Globus pallidus (tissue), 1 donor: ENCODE data around the gene CHN2.

Experiments
- DNase-seq: peaks from one replicate; pipeline ENCODE4 v3.0.0-alpha.2; 2015; ENCODE audit warnings: low spot score

CHN2 gene

GRCh38 chr7:29405891-29406290 lies 211.3 kb downstream of the CHN2 start:
- no peak for DNase-seq

- no peak for DNase-seq
Observed at GRCh38 chr7:29406366-29406765, 211.8 kb downstream of the CHN2 start.

- DNase-seq, result peak; percentile 77
Observed at GRCh38 chr7:29408841-29409243, 214.3 kb downstream of the CHN2 start.

- DNase-seq, result no peak
Observed at GRCh38 chr7:29410996-29411395, 216.4 kb downstream of the CHN2 start.

- no peak for DNase-seq
Observed at GRCh38 chr7:29412912-29413311, 218.3 kb downstream of the CHN2 start.

- DNase-seq, result no peak
Observed at GRCh38 chr7:29413626-29414136, 219.1 kb downstream of the CHN2 start.

GRCh38 chr7:29414216-29414615 lies 219.6 kb downstream of the CHN2 start:
- no peak for DNase-seq

- DNase-seq, result no peak
Observed at GRCh38 chr7:29415215-29415614, 220.6 kb downstream of the CHN2 start.

- DNase-seq, result no peak
Observed at GRCh38 chr7:29416276-29416937, 221.8 kb downstream of the CHN2 start.

- DNase-seq, result no peak
Observed at GRCh38 chr7:29416938-29417305, 222.3 kb downstream of the CHN2 start.

- no peak for DNase-seq
Observed at GRCh38 chr7:29418056-29418455, 223.5 kb downstream of the CHN2 start.

GRCh38 chr7:29418651-29419050 lies 224.1 kb downstream of the CHN2 start:
- DNase-seq, result no peak

GRCh38 chr7:29420011-29420410 lies 225.4 kb downstream of the CHN2 start:
- no peak for DNase-seq

GRCh38 chr7:29421010-29421956 lies 226.7 kb downstream of the CHN2 start:
- no peak for DNase-seq

- DNase-seq, result no peak
Observed at GRCh38 chr7:29422829-29423228, 228.3 kb downstream of the CHN2 start.

GRCh38 chr7:29424295-29424983 lies 229.9 kb downstream of the CHN2 start:
- no peak for DNase-seq

GRCh38 chr7:29424984-29425309 lies 230.4 kb downstream of the CHN2 start:
- DNase-seq, result no peak

GRCh38 chr7:29426587-29426986 lies 232.0 kb downstream of the CHN2 start:
- no peak for DNase-seq

GRCh38 chr7:29429401-29429800 lies 234.8 kb downstream of the CHN2 start:
- DNase-seq, result no peak

GRCh38 chr7:29430279-29430949 lies 235.8 kb downstream of the CHN2 start:
- DNase-seq, result no peak

GRCh38 chr7:29431686-29432085 lies 237.1 kb downstream of the CHN2 start:
- no peak for DNase-seq

- DNase-seq, result no peak
Observed at GRCh38 chr7:29432721-29433120, 238.1 kb downstream of the CHN2 start.
